ENCODE data around the gene OXCT2.
"Not testable (repeated sequence)": the region's sequence is repeated elsewhere in the genome, so short reads cannot be mapped to it uniquely, and the experiment has no call there.

OXCT2 gene

GRCh38 chr1:39771022-39771532, at the start of gene OXCT2:
OXCT2 (minus strand) TSS chr1:39771348; CDS start chr1:39771255, 93 bp downstream.
- DNase-seq = not testable (repeated sequence)

GRCh38 chr1:39819091-39819812, 48.1 kb upstream of the OXCT2 start:
- DNase-seq = no peak

- no peak for DNase-seq
Observed at GRCh38 chr1:39818482-39818881, 47.3 kb upstream of the OXCT2 start.

GRCh38 chr1:39817091-39817932, 46.2 kb upstream of the OXCT2 start:
- peak; percentile 100 for DNase-seq

GRCh38 chr1:39816415-39817090, 45.4 kb upstream of the OXCT2 start:
- DNase-seq = peak; percentile 100

GRCh38 chr1:39812913-39813312, 41.8 kb upstream of the OXCT2 start:
- DNase-seq = no peak

GRCh38 chr1:39808784-39809517, 37.8 kb upstream of the OXCT2 start:
- no peak for DNase-seq

- no peak for DNase-seq
Observed at GRCh38 chr1:39805385-39805784, 34.2 kb upstream of the OXCT2 start.

- DNase-seq = no peak
Observed at GRCh38 chr1:39802496-39803260, 31.5 kb upstream of the OXCT2 start.

- DNase-seq = no peak
Observed at GRCh38 chr1:39800471-39800835, 29.3 kb upstream of the OXCT2 start.

- peak; percentile 100 for DNase-seq
Observed at GRCh38 chr1:39799770-39800470, 28.8 kb upstream of the OXCT2 start.

GRCh38 chr1:39798859-39799769, 28.0 kb upstream of the OXCT2 start:
- DNase-seq = peak; percentile 100

GRCh38 chr1:39795651-39796050, 24.5 kb upstream of the OXCT2 start:
- no peak for DNase-seq

- DNase-seq = no peak
Observed at GRCh38 chr1:39791838-39792237, 20.7 kb upstream of the OXCT2 start.

- DNase-seq = no peak
Observed at GRCh38 chr1:39789571-39790110, 18.5 kb upstream of the OXCT2 start.

GRCh38 chr1:39788758-39789570, 17.8 kb upstream of the OXCT2 start, which contains the start of gene BMP8B:
BMP8B (minus strand) TSS chr1:39788865; CDS start chr1:39788485, 380 bp downstream.
- DNase-seq = peak; percentile 100

GRCh38 chr1:39788426-39788757, 17.2 kb upstream of the OXCT2 start:
- DNase-seq = peak; percentile 97

- not testable (repeated sequence) for DNase-seq
Observed at GRCh38 chr1:39787964-39788363, 16.8 kb upstream of the OXCT2 start.

- no peak for DNase-seq
Observed at GRCh38 chr1:39787468-39787867, 16.3 kb upstream of the OXCT2 start.

Measured in NCI-H2107 (cell line).